GM23248 (cell line): ENCODE results near the gene FNTB.

ENCODE experiments used
- EZH2 ChIP-seq: fragments of 200-600 bp; sonication (generic); IDR thresholded peaks from 2 replicates; pipeline ENCODE4 v1.6.1; 2018; ENCODE audit warnings: antibody characterized with exemption, mild to moderate bottlenecking; ENCODE audit not compliant: insufficient read depth, poor library complexity, severe bottlenecking
- EZH2phosphoT487 ChIP-seq: fragments of 200-600 bp; sonication (generic); IDR thresholded peaks from 2 replicates; pipeline ENCODE4 v1.6.1; 2018; ENCODE audit warnings: antibody characterized with exemption, moderate library complexity, mild to moderate bottlenecking, low read depth; ENCODE audit not compliant: insufficient read depth

GRCh38 chr14:65103150-65103760, 116.6 kb downstream of the FNTB start:
- TF ChIP-seq EZH2 (no peak), EZH2phosphoT487 (no peak)
